NCI-H526 (cell line): Measurements from ENCODE around the gene MRO.
"Not testable (repeated sequence)": the region's sequence is repeated elsewhere in the genome, so short reads cannot be mapped to it uniquely, and the experiment has no call there.

Experiments used
- DNase-seq, 2 experiments: peaks; one replicate each; lab custom pipeline; 2025; lab: John Stamatoyannopoulos, UW

The MRO gene

GRCh38 chr18:50791599-50792438 lies 28.0 kb downstream of the MRO start:
- DNase-seq, result peak; percentile 64 to 65

- no peak for DNase-seq
Measured at GRCh38 chr18:50790948-50791347, 28.9 kb downstream of the MRO start.

- no peak for DNase-seq
Measured at GRCh38 chr18:50790241-50790640, 29.6 kb downstream of the MRO start.

- no peak for DNase-seq
Measured at GRCh38 chr18:50788284-50788683, 31.5 kb downstream of the MRO start.

GRCh38 chr18:50786864-50787263 lies 33.0 kb downstream of the MRO start:
- DNase-seq, result no peak

- DNase-seq, result no peak
Measured at GRCh38 chr18:50783553-50783952, 36.3 kb downstream of the MRO start.

- not testable (repeated sequence) for DNase-seq
Measured at GRCh38 chr18:50779021-50779420, 40.8 kb downstream of the MRO start.

- no peak for DNase-seq
Measured at GRCh38 chr18:50776383-50776782, 43.4 kb downstream of the MRO start.

- no peak for DNase-seq
Measured at GRCh38 chr18:50775726-50776125, 44.1 kb downstream of the MRO start.

- DNase-seq, result no peak
Measured at GRCh38 chr18:50775207-50775606, 44.6 kb downstream of the MRO start.

GRCh38 chr18:50769463-50769862 lies 50.4 kb downstream of the MRO start:
- DNase-seq, result no peak

- DNase-seq, result no peak
Measured at GRCh38 chr18:50757358-50757757, 62.5 kb downstream of the MRO start.

- no peak for DNase-seq
Measured at GRCh38 chr18:50754297-50754696, 65.5 kb downstream of the MRO start.

GRCh38 chr18:50753311-50753710 lies 66.5 kb downstream of the MRO start:
- DNase-seq, result no peak

GRCh38 chr18:50751947-50752346 lies 67.9 kb downstream of the MRO start:
- DNase-seq, result no peak

- no peak for DNase-seq
Measured at GRCh38 chr18:50751490-50751889, 68.3 kb downstream of the MRO start.

GRCh38 chr18:50750546-50750945 lies 69.3 kb downstream of the MRO start:
- DNase-seq, result no peak

GRCh38 chr18:50749945-50750344 lies 69.9 kb downstream of the MRO start:
- DNase-seq, result no peak

GRCh38 chr18:50749421-50749820 lies 70.4 kb downstream of the MRO start:
- DNase-seq, result no peak

GRCh38 chr18:50748243-50749229 lies 71.3 kb downstream of the MRO start:
- peak in 1 of 2 experiments; percentile 67 for DNase-seq

GRCh38 chr18:50747849-50748242 lies 72.0 kb downstream of the MRO start:
- DNase-seq, result no peak

- DNase-seq, result no peak
Measured at GRCh38 chr18:50745945-50746344, 73.9 kb downstream of the MRO start.
